H1 (cell line): ENCODE results near the gene NGEF. TPM values are rescaled to one million over a fixed set of nuclear protein-coding genes. Genes with fewer than 3 reads are reported as not detected.

Experiments used
- CBX8 ChIP-seq: fragments of 300-800, 300-1000 bp; sonication (generic); IDR thresholded peaks from 2 replicates; pipeline ENCODE4 v1.7.1; 2016; ENCODE audit warnings: low read depth, low read length, borderline replicate concordance
- CHD7 ChIP-seq: fragments of 300-600 bp; sonication (generic); IDR thresholded peaks from 2 replicates; pipeline ENCODE4 v1.7.1; 2012; ENCODE audit warnings: low read length, moderate library complexity, mild to moderate bottlenecking, inconsistent platforms; ENCODE audit not compliant: insufficient replicate concordance
- EGR1 ChIP-seq: IDR thresholded peaks from 2 replicates; pipeline ENCODE4 v1.6.1; 2011; ENCODE audit warnings: low read depth, low read length, borderline replicate concordance
- GTF2F1 ChIP-seq: IDR thresholded peaks from 2 replicates; pipeline ENCODE4 v1.6.1; 2012; ENCODE audit warnings: low read depth, low read length, improper control_type of control experiment, borderline replicate concordance
- SP2 ChIP-seq: IDR thresholded peaks from 2 replicates; pipeline ENCODE4 v1.6.1; 2012; ENCODE audit warnings: mild to moderate bottlenecking, low read length, inconsistent platforms
- SP4 ChIP-seq: IDR thresholded peaks from 2 replicates; pipeline ENCODE4 v1.6.1; 2012; ENCODE audit warnings: low read length, inconsistent platforms
- SRF ChIP-seq: IDR thresholded peaks from 2 replicates; pipeline ENCODE4 v1.6.1; 2011; ENCODE audit warnings: mild to moderate bottlenecking, low read depth, low read length, moderate library complexity
- TCF12 ChIP-seq: IDR thresholded peaks from 2 replicates; pipeline ENCODE4 v1.6.1; 2011; ENCODE audit warnings: low read depth, mild to moderate bottlenecking, low read length
- TEAD4 ChIP-seq: IDR thresholded peaks from 2 replicates; pipeline ENCODE4 v1.6.1; 2012; ENCODE audit warnings: low read depth, low read length, inconsistent platforms, mixed read lengths
- polyA plus RNA-seq, 7 experiments: library from polyadenylated mRNA; depleted of rRNA in 3 of 7; stranded (reverse) in 5 of 7; unstranded in 2 of 7; fragments of >200 nt in 5 of 7; fragments of 200-250 nt in 2 of 7; gene quantifications; 1 replicate in 5 of 7; 2 replicates in 1 of 7; 4 replicates in 1 of 7; pipeline versions ENCODE4 v1.2.1 to v1.2.3, GENCODE V29; 2011 to 2013; ENCODE audit warnings: missing spikeins in 2 of 7, mixed read lengths in 2 of 7
- total RNA-seq: library from RNA; stranded (reverse); fragmentation: NEBNext Ultra II Directional; extraction: Animal tissue kit (Norgen Biotek cat#: 25700); gene quantifications from 2 replicates; pipeline ENCODE4 v1.2.1, GENCODE V29; 2021

The NGEF gene
- total and polyA plus RNA-seq, 2 of the 8 experiments (the other 6 are each of a cell fraction or from before 2014, with no cell fraction given): 2.7 to 3.2 TPM

DNA sequence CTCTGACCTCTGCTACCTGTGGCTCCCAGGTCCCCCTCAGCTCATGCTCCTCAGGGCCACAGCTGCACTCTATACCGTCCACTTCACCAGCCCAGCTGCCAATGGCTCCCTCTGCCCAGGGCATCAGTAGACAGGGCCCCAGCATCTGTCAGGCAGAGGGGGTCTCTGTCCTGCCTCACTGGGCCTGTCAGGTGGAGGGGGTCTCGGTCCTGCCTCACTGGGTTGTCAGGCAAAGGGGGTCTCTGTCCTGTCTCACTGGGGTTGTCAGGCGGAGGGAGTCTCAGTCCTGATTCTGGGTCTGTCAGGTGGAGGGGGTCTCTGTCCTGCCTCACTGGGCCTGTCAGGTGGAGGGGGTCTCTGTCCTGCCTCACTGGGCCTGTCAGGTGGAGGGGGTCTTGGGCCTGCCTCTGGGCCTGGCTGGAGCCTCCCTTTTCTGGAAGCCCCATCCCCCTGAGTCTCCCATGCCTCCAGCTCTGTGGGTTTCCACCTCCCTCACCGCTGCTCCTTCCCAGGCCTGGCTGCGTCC, 123.1 kb downstream of the NGEF start (continued):
- TF ChIP-seq CHD7 (no peak), EGR1 (no peak), SP2 (no peak), TEAD4 (no peak), TCF12 (no peak), SP4 (no peak), GTF2F1 (no peak), SRF (no peak), CBX8 (no peak)
